SKM-1 treated with dmso at 0.1 percent for 144 hours (cell line): ENCODE data around the gene RUNX1.
A peak's percentile ranks its signal among the peaks of the same experiment; 100 is the strongest.

ENCODE experiments used
- DNase-seq: peaks from one replicate; lab custom pipeline; 2025; ENCODE audit not compliant: unreplicated experiment; lab: John Stamatoyannopoulos, UW

The RUNX1 gene

GRCh38 chr21:34949499-34949898 is 99.6 kb downstream of the RUNX1 start:
- no peak for DNase-seq

DNA sequence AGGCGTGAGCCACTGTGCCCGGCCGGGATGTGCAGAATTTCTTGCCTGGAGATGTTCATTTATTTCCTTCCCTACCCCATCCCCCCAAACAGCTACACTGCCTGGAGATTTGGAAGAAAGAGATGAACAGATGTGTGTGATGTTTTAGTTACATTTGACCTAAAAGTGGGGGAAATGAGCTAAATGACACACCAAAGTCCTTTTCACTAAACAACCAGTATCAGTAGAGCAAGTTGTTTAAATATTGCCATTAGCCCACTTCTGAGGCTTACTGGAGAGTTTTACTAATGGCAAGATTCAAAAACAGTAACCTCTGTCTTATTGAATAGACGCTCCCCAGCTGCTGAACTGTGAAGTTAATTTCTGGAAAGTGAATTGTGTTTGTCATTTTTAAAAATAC is 100.1 kb downstream of the RUNX1 start:
- no peak for DNase-seq

GRCh38 chr21:34948157-34948556 is 100.9 kb downstream of the RUNX1 start:
- DNase-seq, result no peak

DNA sequence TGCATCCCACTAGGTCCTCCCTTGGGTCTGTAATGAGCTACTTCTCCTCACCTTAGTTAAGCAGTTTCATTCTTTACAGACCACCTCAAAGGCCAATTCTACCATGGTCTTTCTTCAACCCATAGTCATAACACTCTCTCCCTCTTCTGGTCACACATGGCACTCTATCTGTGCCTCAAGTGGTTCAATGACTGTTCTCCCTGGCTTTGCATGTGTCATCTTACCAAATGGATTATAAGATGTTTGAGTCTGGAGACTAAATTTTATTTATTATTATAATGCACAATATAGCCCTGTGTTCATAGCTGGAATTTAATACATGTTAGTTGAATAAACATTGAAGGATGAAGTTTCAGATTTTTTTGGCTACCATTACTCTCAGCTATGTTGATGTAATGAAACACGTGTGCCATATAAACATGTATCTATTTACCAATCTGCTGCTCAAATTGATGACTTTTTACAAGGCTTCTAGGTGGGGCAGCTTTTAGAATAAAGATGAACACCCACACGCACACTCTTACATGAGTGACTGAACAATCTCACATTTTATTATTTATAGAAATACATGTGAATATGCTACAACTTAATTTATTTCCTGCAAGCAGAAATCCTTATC is 102.1 kb downstream of the RUNX1 start:
- no peak for DNase-seq

DNA sequence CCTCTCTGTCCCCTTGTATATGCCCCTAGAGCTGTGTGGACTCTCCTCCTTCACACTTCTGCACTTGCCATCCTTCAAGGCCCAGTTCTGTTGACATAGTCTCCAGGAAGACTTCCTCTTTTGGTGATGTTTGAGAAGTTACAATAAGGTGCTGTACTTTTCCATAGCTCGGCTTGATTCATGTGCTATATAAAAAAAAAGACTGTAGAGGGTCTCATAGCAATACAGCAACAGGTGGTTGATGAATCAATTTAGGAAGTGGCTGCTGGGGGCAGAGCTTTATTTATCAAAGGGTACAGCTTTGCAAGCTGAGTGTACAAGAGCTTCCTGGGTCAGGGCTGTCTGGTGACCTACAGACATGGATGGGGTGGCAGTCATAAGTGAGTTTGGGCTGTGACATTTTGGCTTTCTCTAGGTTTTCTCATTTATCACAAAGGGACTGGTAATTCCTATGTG is 102.7 kb downstream of the RUNX1 start:
- peak; percentile 44 for DNase-seq

DNA sequence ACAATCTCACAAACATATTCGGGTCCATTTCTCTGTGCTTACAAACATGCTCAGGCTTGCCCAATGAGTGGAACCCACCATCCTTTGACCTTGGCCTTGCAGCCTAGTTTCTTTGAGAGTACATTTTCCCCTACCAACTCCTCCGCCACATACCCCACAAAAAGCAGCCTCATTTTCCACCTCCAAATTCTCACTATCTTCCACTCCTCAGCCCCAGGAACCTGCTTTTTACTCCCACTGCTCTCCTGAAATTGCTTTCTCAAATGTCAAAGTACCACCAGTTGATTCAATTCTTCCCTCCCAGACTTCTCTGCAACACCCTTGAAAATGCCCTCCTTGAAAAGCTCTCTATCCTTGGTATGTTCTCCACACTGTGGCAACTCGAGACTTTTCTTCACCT is 103.8 kb downstream of the RUNX1 start:
- no peak for DNase-seq

DNA sequence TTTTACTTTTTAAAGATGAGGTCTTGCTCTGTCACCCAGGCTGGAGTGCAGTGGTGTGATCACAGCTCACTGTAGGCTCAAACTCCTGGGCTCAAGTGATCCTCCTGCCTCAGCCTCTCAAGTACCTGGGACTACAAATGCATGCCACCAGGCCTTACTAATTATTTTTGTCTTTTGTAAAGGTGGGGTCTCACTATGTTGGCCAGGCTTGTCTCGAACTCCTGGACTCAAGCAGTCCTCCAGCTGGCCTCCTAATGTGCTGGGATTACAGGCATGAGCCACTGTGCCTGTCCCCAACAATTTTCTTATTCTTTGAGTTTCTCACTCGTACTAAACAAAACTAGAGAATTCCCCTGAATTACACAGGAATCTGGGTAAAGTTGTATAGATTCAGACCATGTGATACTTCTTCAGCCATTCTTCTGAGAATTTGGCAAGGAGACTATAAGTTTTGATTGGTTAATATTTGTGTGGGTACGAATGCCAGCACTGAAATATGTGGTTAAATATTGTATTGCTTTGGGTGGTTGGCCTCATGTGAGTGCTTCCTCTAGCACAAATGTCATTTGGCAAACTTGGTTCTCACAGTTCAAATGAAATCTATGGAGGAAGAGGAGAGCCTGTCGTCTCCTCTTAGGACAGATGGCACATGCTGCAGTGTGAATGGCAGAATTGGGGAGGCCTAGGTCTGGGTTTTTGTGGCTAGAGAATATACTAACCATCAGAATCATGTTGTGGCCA is 104.9 kb downstream of the RUNX1 start:
- no peak for DNase-seq

DNA sequence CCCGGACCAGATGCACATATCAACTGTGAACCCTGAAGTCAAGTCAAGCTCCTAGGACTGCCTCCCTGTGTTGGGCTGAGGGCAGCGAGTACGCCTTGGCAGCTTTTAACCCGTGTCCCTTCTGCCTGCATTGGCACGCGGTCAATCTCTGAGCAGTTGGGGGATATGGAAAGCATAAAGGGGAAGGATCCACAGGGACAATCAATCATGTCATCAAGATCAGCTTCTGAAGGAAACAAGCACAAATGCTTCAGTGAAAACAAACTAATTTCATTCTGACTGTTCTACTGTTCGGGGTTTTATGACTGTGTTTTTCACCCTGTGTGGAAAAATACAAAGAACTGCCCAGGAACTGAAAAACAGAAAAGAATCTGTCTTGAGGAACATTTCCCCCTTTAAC is 106.2 kb downstream of the RUNX1 start:
- no peak for DNase-seq

GRCh38 chr21:34941162-34941561 is 107.9 kb downstream of the RUNX1 start:
- no peak for DNase-seq

- no peak for DNase-seq
These were observed 109.3 kb downstream of the RUNX1 start for GRCh38 chr21:34939673-34940331.

- DNase-seq, result no peak
These were observed 110.9 kb downstream of the RUNX1 start for GRCh38 chr21:34938089-34938764.

GRCh38 chr21:34936883-34937563 is 112.1 kb downstream of the RUNX1 start:
- no peak for DNase-seq

DNA sequence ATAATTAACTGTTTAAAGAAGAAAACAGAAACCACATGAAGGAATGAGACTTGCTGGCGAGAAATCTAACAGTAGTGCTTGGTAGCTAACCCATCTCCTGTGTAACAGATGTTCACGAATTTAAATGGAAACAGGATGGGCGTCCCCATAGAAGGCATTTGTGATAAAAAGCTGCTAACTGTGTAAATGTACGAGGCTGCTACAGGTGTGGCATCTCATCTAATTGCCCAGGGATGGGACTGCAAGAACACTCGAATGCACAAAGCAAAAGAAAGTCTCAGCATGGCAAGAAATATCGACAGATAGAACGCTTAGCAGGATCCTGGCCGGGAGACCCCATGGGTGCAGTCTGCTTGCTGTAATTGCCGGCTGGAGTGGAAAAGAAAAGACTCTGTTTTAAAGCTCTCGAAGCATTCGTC is 112.7 kb downstream of the RUNX1 start:
- no peak for DNase-seq

DNA sequence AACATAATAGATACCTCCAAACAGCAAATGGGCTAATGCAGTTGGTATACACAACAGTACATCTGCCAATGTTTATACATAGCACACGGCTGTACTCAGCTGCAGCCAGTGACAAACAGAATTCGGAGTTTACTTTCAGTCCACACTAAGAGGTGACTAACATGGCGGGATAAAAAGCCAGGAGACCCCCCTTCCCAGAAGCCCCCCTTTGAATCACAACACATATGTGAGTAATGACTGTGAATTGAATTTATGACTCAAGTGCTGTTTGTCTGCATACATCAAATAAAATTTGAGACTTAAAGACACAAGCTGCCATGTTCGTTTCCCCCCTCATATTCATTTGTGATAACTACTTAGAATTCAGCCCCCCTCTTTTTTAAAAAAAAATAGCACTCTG is 113.2 kb downstream of the RUNX1 start:
- DNase-seq, result no peak

DNA sequence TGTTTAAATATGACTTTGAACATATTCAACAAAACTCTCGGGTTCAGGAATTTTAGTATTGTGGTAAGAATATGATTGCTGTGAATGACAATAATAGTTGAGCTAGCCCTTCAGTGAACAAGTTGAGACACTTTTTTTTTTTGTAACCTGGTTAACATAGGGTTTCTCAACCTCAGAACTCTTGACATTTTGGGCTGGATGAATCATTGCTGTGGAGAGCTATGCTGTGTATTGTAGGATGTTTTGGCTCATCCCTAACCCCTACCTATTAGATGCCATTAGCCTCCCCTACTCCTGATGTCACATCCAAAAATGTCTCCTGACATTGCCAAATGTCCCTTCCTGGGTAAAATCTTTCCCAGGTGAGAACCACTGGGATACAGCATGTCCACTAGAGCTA is 113.7 kb downstream of the RUNX1 start:
- DNase-seq, result no peak

DNA sequence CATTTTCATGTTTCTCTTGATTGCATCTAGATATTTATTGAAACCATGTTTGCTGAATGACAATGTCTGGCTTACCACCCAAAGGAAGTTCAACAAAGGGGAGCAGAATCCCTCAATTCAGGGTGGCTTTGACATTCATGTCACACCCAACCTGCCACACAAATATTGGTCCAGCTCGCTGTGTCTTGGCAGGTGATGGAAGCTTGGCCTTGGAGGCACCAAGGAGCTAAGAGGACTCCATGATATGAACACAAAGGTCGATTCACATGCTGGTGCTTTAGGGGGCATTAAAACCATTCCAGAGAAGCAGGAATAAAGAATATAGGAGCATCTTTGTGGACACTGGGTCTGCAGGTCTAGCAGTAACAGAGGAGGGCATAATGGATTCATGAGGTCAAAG is 114.8 kb downstream of the RUNX1 start:
- no peak for DNase-seq

GRCh38 chr21:34933609-34934335 is 115.3 kb downstream of the RUNX1 start:
- DNase-seq, result no peak

DNA sequence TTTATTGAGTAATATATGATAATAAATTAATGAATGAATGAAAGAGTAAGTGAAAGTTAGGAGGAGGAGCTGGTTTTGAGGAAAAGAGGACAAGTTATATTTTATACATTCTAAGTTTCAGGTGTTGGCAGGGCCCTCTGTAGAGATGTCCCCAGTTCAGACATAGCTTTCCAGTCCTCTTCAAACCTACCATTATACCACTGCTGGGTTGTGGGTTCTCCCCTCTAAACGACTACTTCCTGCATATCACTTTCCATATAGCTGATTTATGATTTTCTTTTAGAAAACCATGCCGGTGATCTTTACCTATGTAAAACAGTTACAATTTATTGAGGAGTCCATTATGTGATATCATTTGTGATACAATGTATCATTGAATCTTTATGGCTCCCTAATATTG is 116.9 kb downstream of the RUNX1 start:
- no peak for DNase-seq

DNA sequence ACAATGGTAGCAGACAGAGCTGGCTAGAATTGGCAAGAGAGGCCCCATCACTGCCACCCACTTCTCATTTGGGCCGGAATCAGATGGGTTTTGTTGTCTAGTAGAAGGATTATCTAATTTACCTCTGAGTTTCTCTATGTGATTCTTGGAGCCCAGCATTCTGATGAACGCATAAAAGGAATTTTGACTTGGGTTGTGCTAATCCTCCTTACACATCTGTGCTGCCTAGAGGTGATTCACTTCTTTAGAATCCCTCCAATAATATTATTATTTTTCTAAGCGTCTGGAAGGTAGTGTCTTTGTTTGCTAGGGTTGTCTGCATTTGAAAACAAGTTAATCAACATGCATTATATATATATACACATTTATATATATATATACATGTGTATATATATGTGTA is 118.1 kb downstream of the RUNX1 start:
- DNase-seq, result no peak

- no peak for DNase-seq
These were observed 120.5 kb downstream of the RUNX1 start for GRCh38 chr21:34928637-34929036.
